ENCODE measurements around the gene BMPER.

The BMPER gene

GRCh38 chr7:34062826-34063225, 157.5 kb downstream of the BMPER start:
- no peak for DNase-seq (ENCODE audit: low spot score)

GRCh38 chr7:34064519-34065158, 159.3 kb downstream of the BMPER start:
- no peak for DNase-seq (ENCODE audit: low spot score)

GRCh38 chr7:34066411-34066810, 161.1 kb downstream of the BMPER start:
- DNase-seq (ENCODE audit: low spot score) = no peak

- DNase-seq (ENCODE audit: low spot score) = no peak
These were observed 161.9 kb downstream of the BMPER start for GRCh38 chr7:34067005-34067778.

- DNase-seq (ENCODE audit: low spot score) = no peak
These were observed 164.3 kb downstream of the BMPER start for GRCh38 chr7:34069676-34070075.

GRCh38 chr7:34070511-34071323, 165.4 kb downstream of the BMPER start:
- no peak for DNase-seq (ENCODE audit: low spot score)

- no peak for DNase-seq (ENCODE audit: low spot score)
These were observed 168.3 kb downstream of the BMPER start for GRCh38 chr7:34073676-34074075.

- DNase-seq (ENCODE audit: low spot score) = no peak
These were observed 169.1 kb downstream of the BMPER start for GRCh38 chr7:34074421-34074820.

GRCh38 chr7:34075523-34076370, 170.4 kb downstream of the BMPER start:
- no peak for DNase-seq (ENCODE audit: low spot score)

GRCh38 chr7:34077168-34077567, 171.8 kb downstream of the BMPER start:
- DNase-seq (ENCODE audit: low spot score) = no peak

GRCh38 chr7:34078864-34079263, 173.5 kb downstream of the BMPER start:
- DNase-seq (ENCODE audit: low spot score) = no peak

- DNase-seq (ENCODE audit: low spot score) = no peak
These were observed 175.2 kb downstream of the BMPER start for GRCh38 chr7:34080513-34080912.

- no peak for DNase-seq (ENCODE audit: low spot score)
These were observed 176.6 kb downstream of the BMPER start for GRCh38 chr7:34081935-34082334.

- peak; percentile 44 for DNase-seq (ENCODE audit: low spot score)
These were observed 178.1 kb downstream of the BMPER start for GRCh38 chr7:34083440-34083839.

- no peak for DNase-seq (ENCODE audit: low spot score)
These were observed 179.3 kb downstream of the BMPER start for GRCh38 chr7:34084651-34085050.

- DNase-seq (ENCODE audit: low spot score) = no peak
These were observed 180.7 kb downstream of the BMPER start for GRCh38 chr7:34086064-34086463.

- DNase-seq (ENCODE audit: low spot score) = no peak
These were observed 181.6 kb downstream of the BMPER start for GRCh38 chr7:34086981-34087380.

GRCh38 chr7:34087892-34088891, 182.9 kb downstream of the BMPER start:
- DNase-seq (ENCODE audit: low spot score) = no peak

GRCh38 chr7:34090816-34091215, 185.5 kb downstream of the BMPER start:
- no peak for DNase-seq (ENCODE audit: low spot score)

GRCh38 chr7:34091321-34091917, 186.1 kb downstream of the BMPER start:
- no peak for DNase-seq (ENCODE audit: low spot score)
